EH (cell line): ENCODE data around the gene DNAJB8.

Experiments
- DNase-seq: peaks from one replicate; pipeline ENCODE4 v3.0.0-alpha.2; 2015; ENCODE audit warnings: low read depth

DNAJB8 gene

DNA sequence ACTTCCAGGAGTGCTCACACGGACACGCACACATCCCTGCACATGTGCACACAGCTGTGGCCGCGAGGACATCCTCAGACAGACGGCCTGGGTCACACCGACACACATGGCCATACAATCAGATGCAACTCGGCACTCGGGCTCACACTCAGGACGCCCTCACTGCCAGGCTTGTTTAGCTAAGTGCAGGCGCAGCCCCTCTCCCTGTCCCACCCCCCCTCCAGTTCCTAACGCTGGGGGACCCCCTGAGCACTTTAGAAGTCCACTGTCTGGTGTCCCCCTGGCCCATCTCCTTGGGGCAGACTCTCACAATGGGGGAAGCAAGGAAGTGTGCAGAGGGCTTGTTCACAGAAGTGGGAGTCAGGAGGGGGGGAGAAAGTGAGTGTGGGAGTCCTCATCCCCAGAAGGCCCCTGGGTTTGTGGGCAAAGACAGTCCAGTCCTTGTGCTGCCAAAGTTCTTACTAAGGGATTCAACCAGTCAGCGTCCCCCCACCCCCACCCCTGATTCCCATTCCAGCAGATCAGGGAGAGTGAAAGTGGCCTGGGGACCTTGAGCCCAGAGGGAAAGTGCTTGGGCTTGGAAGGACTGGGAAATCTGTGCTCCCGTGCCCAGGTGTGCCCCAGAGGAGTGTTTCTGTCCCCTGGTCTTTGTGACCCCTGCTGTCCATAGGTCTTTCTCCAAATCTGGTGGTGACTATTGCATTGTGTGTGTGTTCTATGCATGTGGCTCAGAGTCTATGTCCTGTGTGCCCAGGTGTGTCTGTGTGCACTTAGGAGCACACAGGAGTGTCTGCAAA, 27.1 kb upstream of the DNAJB8 start:
- DNase-seq, result peak; percentile 27

DNA sequence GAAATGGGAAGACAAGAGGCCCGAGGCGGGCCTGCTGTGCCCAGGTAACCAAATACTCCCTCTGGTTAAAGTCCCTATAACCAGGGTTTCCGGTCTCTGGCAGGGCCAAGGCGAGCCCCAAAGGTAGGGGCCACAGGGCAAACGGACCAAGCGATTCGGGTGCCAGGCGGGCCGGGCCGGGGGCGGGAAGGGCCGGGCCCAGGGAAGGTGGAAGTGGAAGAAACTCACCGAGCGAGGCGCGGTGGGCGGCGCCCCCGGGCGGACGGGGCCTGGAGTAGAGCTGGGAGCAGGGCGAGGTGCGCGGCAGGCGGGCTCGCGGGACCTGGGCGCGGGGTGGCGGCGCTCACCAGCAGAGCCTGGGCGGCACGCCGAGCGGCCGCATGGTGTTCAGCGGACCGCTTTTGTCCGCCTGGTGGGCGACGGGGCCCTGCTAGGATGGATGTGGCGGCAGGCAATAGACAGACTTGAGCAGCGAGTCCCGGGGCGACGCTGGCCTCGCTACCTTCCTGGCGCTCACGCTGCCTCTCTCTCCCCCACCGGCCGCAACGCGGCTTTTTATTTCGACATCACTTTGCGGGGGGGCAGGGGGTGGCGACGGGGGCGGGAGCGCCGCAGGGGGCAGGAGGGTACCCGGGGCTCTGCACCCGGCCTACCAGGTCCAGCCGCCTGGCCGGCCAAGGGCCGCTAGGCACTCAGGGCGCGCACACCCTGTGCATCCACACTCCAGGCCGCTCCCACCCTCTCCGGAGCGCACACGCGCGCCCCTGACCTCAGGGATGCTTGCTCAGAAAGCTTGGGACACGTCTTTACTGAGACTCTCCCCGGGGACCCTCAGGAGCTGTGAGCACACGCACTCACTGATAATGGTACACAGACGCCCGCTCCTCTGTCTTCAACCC, 26.2 kb upstream of the DNAJB8 start, which contains the start of gene GATA2:
TSS of gene GATA2 (minus strand) at position 531 of the 899 bp plus-strand sequence. CDS start 6,170 bp downstream, outside the sequence.
- DNase-seq, result peak; percentile 50

DNA sequence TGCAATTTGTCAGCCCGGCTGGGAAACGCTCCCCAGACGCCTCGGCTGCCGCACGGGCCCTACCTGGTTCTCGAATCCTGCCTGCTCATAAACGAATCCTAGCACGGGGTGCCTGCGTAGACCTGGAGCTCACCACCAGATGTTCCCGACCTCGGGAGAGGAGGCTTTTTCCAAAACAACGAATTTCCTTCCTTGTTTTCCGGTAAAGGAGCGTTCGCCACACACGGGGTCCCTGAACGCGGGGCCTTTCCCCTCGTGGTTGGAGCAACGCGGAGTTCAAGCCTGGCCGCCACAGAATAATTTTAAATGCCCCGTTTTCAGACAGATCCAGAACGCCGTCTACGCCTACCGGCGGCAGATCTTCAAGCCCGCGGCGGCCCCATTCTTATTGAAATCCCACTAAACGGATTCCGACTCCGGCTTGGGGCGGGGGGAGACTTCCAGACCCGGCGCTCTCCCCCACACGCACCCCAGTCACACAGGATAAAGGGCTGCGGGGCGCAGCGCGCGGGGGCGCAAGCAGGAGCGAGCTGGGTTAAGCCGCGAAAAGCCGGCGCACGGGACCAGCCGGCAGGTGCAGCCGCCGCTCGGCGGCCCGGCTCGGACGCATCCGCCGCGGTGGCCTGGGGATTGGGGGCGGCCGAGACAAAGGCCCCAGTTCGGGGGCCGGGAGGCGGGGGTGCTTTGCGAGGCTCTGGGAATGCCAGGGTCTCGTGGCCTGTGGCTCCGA, 25.4 kb upstream of the DNAJB8 start:
- peak; percentile 28 for DNase-seq

DNA sequence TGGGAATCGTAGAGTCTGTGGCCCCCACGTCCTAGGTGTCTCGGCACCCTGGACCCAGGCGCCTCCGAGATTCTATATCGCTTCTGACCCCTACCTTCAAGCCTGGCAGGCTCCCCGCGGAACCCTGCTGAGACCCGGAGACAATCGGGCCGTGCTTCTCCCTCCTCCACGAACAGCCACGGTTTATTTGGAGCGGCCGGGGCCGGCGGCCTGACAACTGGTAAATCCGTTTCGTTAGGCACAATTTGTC, 24.9 kb upstream of the DNAJB8 start:
- DNase-seq, result no peak

GRCh38 chr3:128490915-128491690, 24.4 kb upstream of the DNAJB8 start:
- peak; percentile 45 for DNase-seq

- DNase-seq, result no peak
Measured at GRCh38 chr3:128490650-128490914, 23.9 kb upstream of the DNAJB8 start.

DNA sequence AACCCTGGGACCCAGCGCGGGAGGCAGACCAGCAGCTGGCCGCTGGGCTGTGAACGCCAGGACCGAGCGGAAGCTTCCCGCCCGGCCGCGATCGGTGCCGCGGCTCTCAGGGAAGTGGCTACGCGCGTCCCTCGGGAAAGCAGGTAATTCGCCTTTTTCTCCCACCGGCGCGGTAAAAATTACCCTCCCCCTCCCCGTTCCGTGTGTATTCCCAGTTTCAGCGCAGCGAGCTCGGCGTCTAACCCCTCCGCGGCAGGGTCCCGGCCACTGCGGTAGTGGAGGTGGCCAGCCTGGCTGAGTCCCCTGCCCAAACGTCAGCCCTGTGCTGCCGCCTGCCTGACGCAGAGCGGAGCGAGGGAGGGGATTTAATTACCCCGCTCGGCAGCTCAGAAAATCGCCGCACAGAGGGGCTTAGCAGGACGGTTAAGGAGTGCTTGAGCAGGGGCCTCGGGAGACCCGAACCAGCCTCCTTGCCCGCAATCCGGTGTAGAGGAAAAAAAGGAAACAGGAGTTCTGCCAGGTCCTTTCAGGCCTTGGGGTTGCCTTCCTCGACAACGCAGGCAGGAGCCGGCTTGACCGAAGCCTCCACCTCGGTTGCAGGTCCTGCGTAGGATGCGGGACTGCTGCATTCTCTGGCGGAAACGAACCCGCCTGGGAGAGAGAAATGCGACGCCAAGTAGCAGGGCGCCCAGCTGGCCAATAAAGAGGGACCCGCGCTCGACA, 23.4 kb upstream of the DNAJB8 start:
- peak; percentile 65 for DNase-seq

- no peak for DNase-seq
Measured at GRCh38 chr3:128489674-128489926, 22.9 kb upstream of the DNAJB8 start.

GRCh38 chr3:128488991-128489673, 22.4 kb upstream of the DNAJB8 start:
- peak; percentile 82 for DNase-seq

DNA sequence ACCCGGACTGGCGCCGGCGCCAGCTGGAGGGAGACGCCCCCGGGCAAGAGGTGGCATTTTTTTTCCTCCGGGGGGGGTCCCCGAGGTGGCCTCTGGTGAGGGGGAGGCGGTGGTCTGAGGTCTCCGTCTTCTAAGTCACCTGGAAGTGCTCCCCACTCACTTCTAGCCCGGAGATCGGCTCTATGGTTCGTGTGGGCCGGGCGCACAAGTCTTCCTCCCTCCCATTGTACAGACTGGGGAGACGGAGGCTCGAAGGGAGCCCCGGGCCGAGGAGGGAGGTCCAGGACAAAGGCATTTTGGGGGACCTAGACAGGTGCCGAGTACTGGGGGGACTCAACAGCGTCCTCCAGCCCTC, 21.9 kb upstream of the DNAJB8 start:
- peak; percentile 51 for DNase-seq

DNA sequence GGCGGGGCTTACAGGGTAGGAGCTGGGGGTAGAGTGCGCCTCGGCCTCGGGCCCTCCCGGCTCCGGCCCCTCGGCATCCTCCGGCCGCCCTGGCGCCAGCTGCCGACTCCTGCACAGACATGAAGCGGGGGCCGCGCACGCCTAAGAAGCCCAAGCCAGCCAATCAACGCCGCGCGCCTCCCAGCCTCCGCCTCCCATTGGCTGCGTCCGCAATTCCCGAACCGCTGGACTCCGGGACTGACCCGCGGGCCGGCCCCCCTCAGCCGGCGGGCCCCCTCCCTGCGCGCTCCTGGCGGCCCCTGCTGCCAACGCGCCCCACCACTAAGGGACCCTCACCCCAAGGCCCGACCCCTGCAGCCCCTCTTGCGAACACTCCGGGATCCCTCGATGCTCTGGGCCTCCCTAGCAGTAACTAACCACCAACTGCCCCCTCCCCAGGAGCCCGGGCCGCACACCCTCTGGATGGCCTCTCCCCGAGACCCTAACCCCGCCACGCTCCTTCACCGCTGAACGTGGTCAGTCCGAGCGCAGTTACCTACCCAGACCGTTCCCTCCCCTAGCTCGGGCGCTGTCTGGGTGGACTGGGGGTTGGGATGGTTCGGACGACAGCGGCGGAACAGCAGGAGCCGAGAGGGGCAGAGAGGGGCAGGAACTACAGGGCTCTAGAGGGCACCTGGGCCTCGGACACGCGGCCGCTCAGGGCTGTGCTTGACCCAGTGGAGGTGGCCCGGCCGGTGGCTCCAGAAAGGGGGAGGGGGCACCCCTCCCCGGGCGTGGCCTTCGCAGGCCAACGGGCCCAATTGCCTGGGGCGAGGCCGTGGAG, 21.3 kb upstream of the DNAJB8 start:
- DNase-seq, result peak; percentile 95

- DNase-seq, result no peak
Measured at GRCh38 chr3:128487538-128487812, 20.8 kb upstream of the DNAJB8 start.

DNA sequence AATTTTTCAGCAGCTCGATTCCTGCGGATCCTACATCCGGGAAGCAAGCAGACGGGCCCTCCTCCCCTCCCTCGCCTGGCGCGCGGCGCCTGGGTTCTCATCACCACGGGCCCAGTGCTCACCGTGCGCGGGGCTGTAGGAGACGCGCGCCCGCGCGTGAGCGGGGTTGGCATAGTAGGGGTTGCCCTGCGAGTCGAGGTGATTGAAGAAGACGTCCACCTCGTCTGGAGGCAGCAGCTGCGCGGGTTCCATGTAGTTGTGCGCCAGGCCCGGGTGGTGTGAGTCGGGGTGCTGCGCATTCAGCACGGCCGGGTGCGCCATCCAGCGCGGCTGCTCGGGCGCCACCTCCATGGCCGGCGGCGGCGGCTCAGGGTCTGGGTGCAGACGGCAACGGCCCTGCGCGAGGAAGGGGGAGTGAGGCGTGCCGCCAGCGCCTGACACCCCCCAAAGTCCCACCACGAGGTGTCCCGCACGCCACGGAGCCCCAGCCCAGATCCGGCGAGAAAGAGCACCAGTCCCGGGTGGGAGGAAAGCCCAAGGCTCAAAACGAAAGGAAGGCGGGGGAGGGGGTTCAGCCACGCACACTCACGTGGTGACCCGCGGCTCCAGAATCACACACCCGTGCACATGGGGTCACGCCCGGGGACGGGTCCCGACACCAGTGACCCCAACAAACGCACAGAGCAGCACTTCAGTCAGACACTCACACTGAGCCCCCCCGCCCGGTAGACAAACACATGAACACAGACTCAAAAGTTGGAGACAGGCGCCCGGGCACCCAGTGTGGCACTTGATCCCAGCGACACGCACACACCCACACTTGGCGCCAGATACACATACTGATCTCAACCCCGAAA, 20.2 kb upstream of the DNAJB8 start:
- DNase-seq, result peak; percentile 65

GRCh38 chr3:128486205-128486628, 19.5 kb upstream of the DNAJB8 start:
- DNase-seq, result peak; percentile 23

GRCh38 chr3:128485282-128486204, 18.9 kb upstream of the DNAJB8 start:
- no peak for DNase-seq

- peak; percentile 62 for DNase-seq
Measured at GRCh38 chr3:128484404-128485281, 18.0 kb upstream of the DNAJB8 start.

DNA sequence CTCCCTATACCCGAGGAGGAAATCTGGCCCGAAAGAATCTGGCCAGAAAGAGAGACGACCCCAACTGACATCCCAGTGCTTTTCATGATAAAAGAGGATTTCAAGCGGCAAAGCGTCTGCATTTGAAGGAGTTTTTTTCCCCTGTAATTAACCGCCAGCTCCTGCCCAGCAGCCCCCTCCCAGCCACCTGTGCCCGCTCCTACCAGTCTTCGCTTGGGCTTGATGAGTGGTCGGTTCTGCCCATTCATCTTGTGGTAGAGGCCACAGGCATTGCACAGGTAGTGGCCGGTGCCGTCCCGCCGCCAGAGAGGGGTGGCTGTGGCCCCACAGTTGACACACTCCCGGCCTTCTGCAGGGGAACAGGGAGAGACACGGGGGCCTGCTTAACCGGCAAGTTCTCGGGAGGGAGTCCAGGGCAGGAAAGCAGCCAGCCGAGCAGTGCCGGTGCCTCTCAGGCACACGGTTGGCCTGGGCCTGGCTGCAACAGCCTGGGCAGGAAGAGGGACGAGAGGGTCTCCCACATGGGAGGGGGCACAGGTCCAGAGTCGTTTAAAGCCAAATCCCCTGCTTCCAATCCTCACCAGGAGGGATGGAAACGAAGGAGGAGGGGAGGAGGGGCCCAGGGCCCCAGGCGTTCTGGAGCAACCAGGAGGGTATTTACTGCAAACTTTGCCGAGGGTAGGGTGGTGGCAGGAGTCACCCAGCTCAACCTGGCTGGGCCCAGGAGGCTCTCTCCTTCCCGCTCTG, 17.1 kb upstream of the DNAJB8 start:
- DNase-seq, result peak; percentile 31
